ENCODE results near the gene ERVW-1.
"Not testable (repeated sequence)": the region's sequence is repeated elsewhere in the genome, so short reads cannot be mapped to it uniquely, and the experiment has no call there.

Gene ERVW-1

DNA sequence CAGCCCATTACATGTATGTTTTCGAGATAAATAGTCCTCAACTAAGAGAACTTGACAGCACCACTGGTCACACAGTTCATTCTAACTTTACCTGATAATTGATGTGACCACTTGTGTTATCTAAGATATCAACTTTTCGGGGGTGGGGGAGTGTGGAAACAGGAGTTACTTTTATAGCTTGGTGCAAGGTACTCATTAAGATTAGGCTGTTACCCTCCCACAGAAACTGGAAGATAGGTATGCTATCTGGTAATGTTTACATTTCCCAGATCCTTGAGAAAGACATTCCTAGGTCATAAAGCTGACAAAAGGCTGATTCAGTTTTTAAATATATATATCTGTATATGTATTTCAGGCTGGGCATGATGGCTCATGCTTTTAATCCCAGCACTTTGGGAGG is 11.1 kb downstream of the ERVW-1 start:
- no peak for DNase-seq

DNA sequence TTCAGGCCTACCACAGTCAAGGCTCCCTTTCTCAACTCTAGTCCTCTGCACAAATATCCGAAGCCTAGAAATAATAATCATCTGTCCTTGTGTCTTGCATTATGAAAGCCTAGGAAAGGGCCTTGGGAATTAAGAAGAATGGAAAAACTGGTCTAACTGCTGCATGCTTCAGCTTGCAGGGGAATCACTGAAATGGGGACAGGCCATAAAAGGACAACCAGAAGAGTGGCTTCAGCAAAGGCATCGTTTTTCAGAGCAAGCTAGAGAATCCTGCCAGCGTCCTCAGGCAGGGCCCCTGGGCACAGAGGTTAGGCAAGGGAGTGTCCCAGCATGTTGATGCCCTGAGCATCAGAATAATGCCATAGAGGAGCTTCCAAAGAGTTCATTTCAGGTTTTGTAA is 13.2 kb downstream of the ERVW-1 start:
- no peak for DNase-seq

DNA sequence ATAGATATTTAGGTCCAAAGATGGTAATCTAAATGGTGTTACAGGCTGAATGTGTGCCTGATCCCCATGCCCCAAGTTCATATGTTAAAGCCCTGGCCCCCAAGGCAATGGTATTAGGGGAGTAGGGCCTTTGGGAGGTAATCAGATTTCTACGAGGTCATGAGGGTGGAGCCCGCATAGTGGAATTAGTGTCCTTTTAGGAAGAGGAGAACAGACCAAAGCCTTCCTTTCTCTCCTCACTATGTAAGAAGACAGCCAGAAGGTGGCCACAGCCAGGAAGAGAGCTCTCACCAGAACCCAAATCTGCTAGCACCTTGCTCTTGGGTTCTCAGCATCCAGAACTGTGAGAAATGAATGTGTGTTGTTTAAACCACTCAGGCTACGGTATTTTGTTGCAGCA is 15.2 kb downstream of the ERVW-1 start:
- no peak for DNase-seq

DNA sequence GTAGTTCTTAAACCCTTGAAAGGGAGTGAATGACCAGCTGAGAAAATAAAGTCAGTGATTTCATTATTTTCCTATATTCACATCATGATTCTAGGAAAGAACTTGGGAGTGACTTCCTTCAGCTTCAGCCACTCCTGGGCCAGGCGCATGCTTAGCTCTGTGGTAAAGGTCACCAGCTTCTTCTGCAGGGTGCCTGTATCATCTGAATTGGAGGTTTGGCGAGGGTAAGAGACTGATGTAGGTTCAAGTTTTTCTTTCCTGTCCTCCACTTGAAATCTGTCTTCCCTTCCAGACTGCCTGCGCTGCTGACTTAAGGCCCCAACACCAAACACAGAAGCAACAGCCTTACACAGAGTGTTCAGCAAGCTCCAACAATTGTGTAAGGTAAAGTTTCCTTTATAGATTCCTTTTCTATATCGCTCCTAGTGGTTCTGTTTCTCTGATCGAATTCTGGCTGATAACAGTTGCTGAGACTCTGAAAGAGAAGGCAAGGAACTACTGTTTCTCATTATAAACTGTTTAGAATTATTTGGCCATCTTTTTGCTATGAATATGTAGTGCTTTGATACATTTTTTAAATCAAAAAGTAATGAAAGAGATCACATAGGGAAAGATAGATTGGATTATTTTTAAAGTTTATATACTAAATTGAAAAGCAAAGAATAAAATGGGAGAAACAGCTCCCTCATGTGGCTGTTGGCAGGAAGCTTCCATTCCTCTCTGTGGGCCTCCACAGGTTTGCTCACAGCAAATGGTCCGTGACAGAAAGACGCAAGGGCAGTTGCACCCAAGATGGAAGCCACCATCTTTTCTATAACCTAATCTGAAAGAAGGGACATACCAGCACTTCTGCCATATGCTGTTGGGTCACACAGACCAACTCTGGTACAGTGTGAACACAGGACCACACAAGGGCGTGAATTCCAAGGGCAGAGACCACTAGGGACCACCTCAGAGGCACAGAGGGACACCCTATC is 16.4 kb downstream of the ERVW-1 start:
- peak; percentile 25 for DNase-seq

GRCh38 chr7:92460510-92460909 is 17.2 kb downstream of the ERVW-1 start:
- no peak for DNase-seq

DNA sequence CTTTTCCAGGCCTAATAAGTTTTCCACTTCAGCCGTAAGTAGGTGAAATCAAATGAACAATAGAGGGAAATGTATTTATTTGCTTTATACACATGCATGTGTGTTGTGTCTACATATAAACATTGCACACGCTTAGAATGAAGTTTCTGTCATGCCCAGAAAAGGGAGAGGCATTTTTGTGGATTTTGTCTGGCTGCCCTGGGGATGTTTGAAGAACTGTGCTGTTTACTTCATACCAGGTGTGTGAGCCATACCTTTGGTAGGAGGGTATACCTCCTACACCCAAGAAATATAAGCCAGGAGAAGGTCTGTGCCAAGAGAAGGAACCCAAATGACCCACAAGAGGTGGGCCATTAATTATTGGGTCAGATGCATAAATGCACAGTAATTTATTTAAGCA is 17.6 kb downstream of the ERVW-1 start:
- DNase-seq = no peak

GRCh38 chr7:92456236-92456635 is 21.5 kb downstream of the ERVW-1 start:
- no peak for DNase-seq

DNA sequence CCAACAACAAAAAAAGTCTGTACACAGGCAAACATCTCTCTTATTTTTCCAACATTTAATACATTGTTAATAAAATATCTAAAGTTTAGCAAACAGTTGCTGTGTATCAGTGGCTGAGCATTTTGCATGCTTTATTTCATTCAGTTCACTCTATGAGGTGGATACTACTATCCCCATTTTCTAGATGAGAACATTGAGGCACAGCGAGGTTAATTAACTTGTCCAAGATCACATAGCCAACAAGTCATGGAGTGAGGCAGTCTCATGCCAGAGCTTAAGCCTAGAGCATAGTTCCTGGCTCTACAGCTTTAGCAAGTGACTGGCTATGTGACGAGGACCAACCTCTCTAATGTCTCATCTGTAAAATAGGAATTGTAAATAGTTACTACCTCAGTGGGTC is 26.1 kb downstream of the ERVW-1 start:
- DNase-seq = no peak

GRCh38 chr7:92448205-92448747 is 29.5 kb downstream of the ERVW-1 start:
- peak; percentile 58 for DNase-seq

DNA sequence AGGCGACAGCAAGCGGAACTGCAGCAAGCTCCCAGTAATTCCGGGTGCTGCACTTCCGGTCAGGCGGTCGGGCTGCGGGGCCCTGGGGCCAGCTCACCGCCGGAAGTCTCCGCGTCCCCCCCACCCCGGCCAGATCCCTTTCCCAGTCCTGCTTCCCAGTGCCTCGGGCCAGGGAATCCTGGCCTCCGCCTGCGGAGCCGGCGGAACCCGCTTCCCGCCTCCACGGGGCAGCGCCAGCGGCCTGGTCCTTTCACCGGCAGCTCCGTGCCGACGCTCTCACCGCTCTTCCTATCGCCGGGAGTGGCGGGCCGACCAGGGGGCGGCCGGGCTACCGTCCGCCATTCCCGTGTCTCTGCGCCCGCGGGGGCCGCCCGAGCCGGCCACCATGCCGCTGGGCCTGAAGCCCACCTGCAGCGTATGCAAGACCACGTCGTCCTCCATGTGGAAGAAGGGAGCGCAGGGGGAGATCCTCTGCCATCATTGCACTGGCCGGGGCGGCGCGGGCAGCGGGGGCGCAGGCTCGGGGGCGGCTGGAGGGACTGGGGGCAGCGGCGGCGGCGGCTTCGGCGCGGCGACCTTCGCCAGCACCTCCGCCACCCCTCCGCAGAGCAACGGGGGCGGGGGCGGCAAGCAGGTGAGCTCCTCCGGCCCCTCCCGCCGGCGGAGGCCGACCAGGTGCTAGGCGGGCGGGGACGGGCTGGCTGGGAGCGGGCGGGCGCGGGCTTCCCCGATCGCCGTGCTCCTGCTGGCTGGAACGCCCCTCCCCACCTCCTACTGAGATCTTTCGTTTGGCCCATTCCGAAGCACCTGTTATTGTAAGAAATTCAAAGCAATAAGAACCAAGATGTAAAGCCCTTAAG is 30.2 kb downstream of the ERVW-1 start, which contains the start of gene GATAD1:
Gene GATAD1, plus strand, starts transcription at position 138 of the 860 bp plus-strand sequence. Its CDS starts 248 bp downstream, at position 386.
- peak; percentile 71 for DNase-seq

DNA sequence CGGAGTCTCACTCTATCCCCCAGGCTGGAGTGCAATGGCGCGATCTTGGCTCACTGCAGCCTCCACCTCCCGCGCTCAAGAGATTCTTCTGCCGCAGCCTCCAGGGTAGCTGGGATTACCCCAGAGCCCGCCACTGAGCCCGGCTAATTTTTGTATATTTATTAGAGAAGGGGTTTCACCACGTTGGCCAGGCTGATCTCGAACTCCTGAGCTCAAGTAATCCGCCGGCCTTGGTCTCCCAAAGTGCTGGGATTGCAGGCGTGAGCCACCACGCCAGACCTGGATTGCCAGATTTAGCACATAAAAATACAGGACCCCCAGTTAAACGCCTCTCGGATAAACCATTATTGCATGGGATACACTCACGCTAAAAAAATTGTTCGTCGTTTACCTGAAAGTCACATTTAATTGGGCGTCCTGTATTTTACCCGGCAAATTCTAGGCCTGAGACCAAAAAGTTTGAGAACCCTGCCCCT is 30.8 kb downstream of the ERVW-1 start:
- DNase-seq = no peak

DNA sequence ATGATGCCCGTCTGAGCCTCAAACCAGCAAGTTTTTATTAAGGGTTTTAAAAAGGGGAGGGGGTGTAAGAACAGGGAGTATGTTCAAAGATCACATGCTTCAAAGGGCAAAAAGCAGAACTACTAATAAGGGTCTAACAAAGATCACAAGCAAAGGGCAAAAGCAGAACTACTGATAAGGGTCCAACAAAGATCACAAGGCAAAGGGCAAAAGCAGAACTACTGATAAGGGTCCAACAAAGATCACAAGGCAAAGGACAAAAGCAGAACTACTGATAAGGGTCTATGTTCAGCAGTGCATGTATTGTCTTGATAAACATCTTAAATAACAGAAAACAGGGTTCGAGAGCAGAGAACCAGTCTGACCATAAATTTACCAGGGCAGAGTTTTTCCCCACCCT is 35.0 kb downstream of the ERVW-1 start:
- not testable (repeated sequence) for DNase-seq

GRCh38 chr7:92437956-92438491 is 39.7 kb downstream of the ERVW-1 start:
- no peak for DNase-seq

DNA sequence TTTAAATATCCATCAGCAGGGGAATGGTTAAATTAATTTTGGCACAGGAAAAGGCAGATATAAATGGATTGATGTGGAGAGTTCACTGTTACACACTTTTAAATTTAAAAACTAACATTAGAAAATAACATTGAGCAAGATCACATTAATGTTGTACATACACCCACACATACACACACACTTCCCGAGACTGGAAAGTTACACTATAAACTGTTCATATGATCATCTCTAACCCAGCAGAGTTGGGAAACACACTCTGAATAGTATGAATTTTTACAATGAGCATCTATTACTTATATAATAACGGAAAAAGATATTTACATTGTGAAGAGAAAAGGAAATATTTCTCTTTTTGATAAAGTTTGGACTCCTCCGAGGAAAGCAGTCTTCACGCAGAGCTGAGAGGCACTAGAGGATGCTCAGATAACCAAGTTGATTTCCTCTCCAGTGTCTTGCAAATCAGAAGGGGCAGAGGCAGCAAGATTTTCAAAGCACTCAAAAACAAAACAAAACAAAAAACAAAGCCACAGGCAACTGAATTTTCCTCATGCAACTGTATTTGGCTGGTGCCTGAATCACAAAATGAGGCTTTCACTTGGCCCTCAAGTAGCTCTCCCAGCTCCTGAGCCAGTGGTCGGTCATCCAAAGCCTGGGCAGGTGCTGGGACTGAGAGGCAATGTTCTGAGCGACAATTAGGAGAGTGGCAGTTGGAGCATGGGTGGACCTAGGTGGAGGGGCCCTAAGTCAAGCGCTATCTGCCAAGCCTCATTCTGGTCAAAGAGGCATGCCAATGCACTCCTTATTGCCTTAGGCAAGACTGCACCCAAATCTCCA is 40.9 kb downstream of the ERVW-1 start:
- no peak for DNase-seq

- DNase-seq = no peak
Observed at GRCh38 chr7:92435542-92435941, 42.2 kb downstream of the ERVW-1 start.

GRCh38 chr7:92433019-92433418 is 44.7 kb downstream of the ERVW-1 start:
- DNase-seq = no peak

GRCh38 chr7:92432299-92432946 is 45.3 kb downstream of the ERVW-1 start:
- DNase-seq = no peak

- DNase-seq = no peak
Observed at GRCh38 chr7:92427193-92427592, 50.6 kb downstream of the ERVW-1 start.

- DNase-seq = peak; percentile 15
Observed at GRCh38 chr7:92425311-92425947, 52.3 kb downstream of the ERVW-1 start.

- DNase-seq = no peak
Observed at GRCh38 chr7:92423710-92424131, 54.0 kb downstream of the ERVW-1 start.

GRCh38 chr7:92422926-92423325 is 54.8 kb downstream of the ERVW-1 start:
- DNase-seq = no peak

All from activated CD4-positive, alpha-beta T cell treated with anti-CD3 and anti-CD28 coated beads, Interleukin-2, amount 50 U/mL, for 1 hour (primary cell).